Naive thymus-derived CD4-positive, alpha-beta T cell (primary cell): Measurements from ENCODE around the gene HTT. TPM values are rescaled to one million over a fixed set of nuclear protein-coding genes. Genes with fewer than 3 reads are reported as not detected.
"Not testable (repeated sequence)": the region's sequence is repeated elsewhere in the genome, so short reads cannot be mapped to it uniquely, and the experiment has no call there.

ENCODE experiments used
- ATAC-seq: fragments of 150-1000 bp; cut with Tn5 transposase; 2 replicates; pipeline ENCODE4 v1.10.0; 2021; ENCODE audit warnings: mild to moderate bottlenecking, moderate library complexity
- CTCF ChIA-PET: fragments of 350-600 bp; sonication (Branson Sonifier 250); formaldehyde crosslinking; loops from one replicate; lab custom pipeline; 2021; ENCODE audit warnings: antibody characterized with exemption; lab: Charles Lee
- POLR2A ChIA-PET: fragments of 350-600 bp; sonication (Branson Sonifier 250); formaldehyde crosslinking; loops from one replicate; lab custom pipeline; 2021; ENCODE audit warnings: antibody characterized with exemption, inconsistent platforms; lab: Charles Lee
- DNase-seq, 9 donors: peaks; one replicate each; pipeline versions ENCODE4 v3.0.0 to v3.0.0-alpha.2; 2020 to 2022; ENCODE audit warnings: mixed read lengths in 1 of 9
- H3K27ac ChIP-seq: one replicate; pipeline ENCODE4 v1.7.0; 2013; ENCODE audit warnings: mild to moderate bottlenecking, low read depth, low read length, moderate library complexity
- H3K27me3 ChIP-seq, 2 donors: one replicate each; pipeline ENCODE4 v1.7.0; 2013; ENCODE audit warnings: low read length in 2 of 2, mild to moderate bottlenecking in 2 of 2, moderate library complexity in 2 of 2; ENCODE audit not compliant: control insufficient read depth in 2 of 2, insufficient read depth in 2 of 2
- H3K36me3 ChIP-seq, 3 experiments: 1 replicate in 2 of 3; 2 replicates in 1 of 3; pipeline ENCODE4 v1.7.0; 2013; ENCODE audit warnings: low read length in 3 of 3, mild to moderate bottlenecking in 3 of 3, moderate library complexity in 1 of 3; ENCODE audit not compliant: insufficient read depth in 3 of 3, control insufficient read depth in 2 of 3
- H3K4me1 ChIP-seq, 2 donors: one replicate each; pipeline ENCODE4 v1.7.0; 2013; ENCODE audit warnings: low read length in 2 of 2, mild to moderate bottlenecking in 2 of 2, moderate library complexity in 1 of 2; ENCODE audit not compliant: control insufficient read depth in 2 of 2, insufficient read depth in 2 of 2
- H3K4me3 ChIP-seq: 2 replicates; pipeline ENCODE4 v1.7.0; 2013; ENCODE audit warnings: mild to moderate bottlenecking, low read length
- H3K9me3 ChIP-seq, 3 experiments: 1 replicate in 2 of 3; 2 replicates in 1 of 3; pipeline ENCODE4 v1.7.0; 2013; ENCODE audit warnings: low read length in 3 of 3; ENCODE audit not compliant: control insufficient read depth in 2 of 3
- H3K27ac Mint-ChIP-seq, 9 donors: one replicate each; pipeline ENCODE4 v1.8.0; 2020 to 2022; ENCODE audit warnings: mixed read lengths in 9 of 9, mild to moderate bottlenecking in 8 of 9, moderate library complexity in 5 of 9, inconsistent platforms in 2 of 9
- H3K27me3 Mint-ChIP-seq, 5 donors: one replicate each; pipeline ENCODE4 v1.8.0; 2021 to 2022; ENCODE audit warnings: mixed read lengths in 5 of 5, mild to moderate bottlenecking in 1 of 5
- H3K36me3 Mint-ChIP-seq, 5 donors: one replicate each; pipeline ENCODE4 v1.8.0; 2020 to 2022; ENCODE audit warnings: mixed read lengths in 5 of 5, mild to moderate bottlenecking in 3 of 5, inconsistent platforms in 1 of 5
- H3K4me1 Mint-ChIP-seq, 7 donors: one replicate each; pipeline ENCODE4 v1.8.0; 2020 to 2022; ENCODE audit warnings: mixed read lengths in 7 of 7, mild to moderate bottlenecking in 3 of 7, inconsistent platforms in 1 of 7
- H3K4me3 Mint-ChIP-seq, 10 donors: one replicate each; pipeline ENCODE4 v1.8.0; 2020 to 2022; ENCODE audit warnings: mild to moderate bottlenecking in 10 of 10, mixed read lengths in 10 of 10, moderate library complexity in 6 of 10, inconsistent platforms in 2 of 10
- H3K9me3 Mint-ChIP-seq, 11 donors: one replicate each; pipeline ENCODE4 v1.8.0; 2020 to 2022; ENCODE audit warnings: mixed read lengths in 11 of 11, mild to moderate bottlenecking in 4 of 11, inconsistent platforms in 1 of 11, moderate library complexity in 1 of 11
- intact Hi-C, 2 donors: fragments of 100-400 bp; cut with micrococcal nuclease; formaldehyde crosslinking; loops; one replicate each; pipeline ENCODE4 v1.15.1; 2023
- polyA plus RNA-seq, 2 donors: library from polyadenylated mRNA; unstranded; fragments of 300-500 nt; fragmentation: Illumina TruSeq; gene quantifications; one replicate each; pipeline ENCODE4 v1.2.3, GENCODE V29; 2021
- total RNA-seq, 6 experiments: library from RNA in 5 of 6; stranded (reverse) in 5 of 6; gene quantifications; 1 replicate in 5 of 6; 2 replicates in 1 of 6; pipeline ENCODE4 v1.2.3 and lab custom pipeline; 2021 to 2026

The HTT gene
- total and polyA plus RNA-seq, 7 experiments from 2014 or later, result 2.4 to 115 (median 71.6) TPM

- POLR2A ChIA-PET, result no interaction called here
- H3K27ac ChIP-seq, result no peak overlapping the region
- CTCF ChIA-PET, result no interaction called here
- no peak overlapping the region for H3K27ac Mint-ChIP-seq
- peaks cover 4 to 50% (median 23%) of the 10 kb centered on the region in 5 donors for H3K36me3 Mint-ChIP-seq
- H3K9me3 Mint-ChIP-seq, result no peaks in the 10 kb centered on the region
- H3K27me3 Mint-ChIP-seq, result no peaks in the 10 kb centered on the region
- intact Hi-C loops, result loop anchor here (1.0 kb wide), 2 partner anchors 30 to 89 kb away; no protein-coding TSS in a partner anchor
- no peak for ATAC-seq
- H3K4me1 ChIP-seq, result no peaks in the 10 kb centered on the region
- H3K4me1 Mint-ChIP-seq, result peaks cover 0 to under 1% (median 0%) of the 10 kb centered on the region in 7 donors
- H3K9me3 ChIP-seq, result no peaks in the 10 kb centered on the region
- H3K27me3 ChIP-seq, result no peaks in the 10 kb centered on the region
- peak in 2 of 9 donors; percentile 4 to 11 for DNase-seq
- peaks cover 22 to 85% (median 24%) of the 10 kb centered on the region in 3 experiments for H3K36me3 ChIP-seq
- H3K4me3 ChIP-seq, result no peak overlapping the region
- no peak overlapping the region for H3K4me3 Mint-ChIP-seq
Observed at GRCh38 chr4:3136454-3136853, 62.0 kb downstream of the HTT start.

DNA sequence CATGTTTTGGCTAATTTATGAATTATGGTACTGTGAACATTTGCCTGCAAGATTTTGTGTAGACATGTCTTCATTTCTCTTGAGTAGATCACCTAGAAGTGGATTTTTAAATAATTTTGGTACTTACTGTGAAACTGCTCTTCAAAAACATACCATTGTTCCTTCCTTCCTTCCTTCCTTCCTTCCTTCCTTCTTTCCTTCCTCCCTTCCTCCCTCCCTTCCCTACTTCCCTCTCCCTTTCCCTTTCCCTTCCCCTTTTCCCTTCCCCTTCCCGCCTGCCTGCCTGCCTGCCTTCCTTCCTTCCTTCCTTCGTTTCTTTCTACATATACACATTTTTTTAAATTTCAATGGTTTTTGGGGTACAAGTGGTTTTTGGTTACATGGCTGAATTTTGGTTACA is 63.4 kb downstream of the HTT start:
- no peaks in the 10 kb centered on the region for H3K4me1 Mint-ChIP-seq
- no peaks in the 10 kb centered on the region for H3K9me3 Mint-ChIP-seq
- ChIA-PET POLR2A (no interaction called here), CTCF (no interaction called here)
- H3K27ac Mint-ChIP-seq, result peak overlapping the region in 1 of 9 donors; percentile 73
- no peaks in the 10 kb centered on the region for H3K27me3 Mint-ChIP-seq
- H3K9me3 ChIP-seq, result no peaks in the 10 kb centered on the region
- intact Hi-C loops, result no loop called here
- peaks cover 11 to 80% (median 20%) of the 10 kb centered on the region in 3 experiments for H3K36me3 ChIP-seq
- H3K4me3 ChIP-seq, result no peak overlapping the region
- no peaks in the 10 kb centered on the region for H3K4me1 ChIP-seq
- no peak overlapping the region for H3K27ac ChIP-seq
- H3K36me3 Mint-ChIP-seq, result peaks cover 0 to 38% (median 13%) of the 10 kb centered on the region in 5 donors
- no peak for DNase-seq
- H3K27me3 ChIP-seq, result no peaks in the 10 kb centered on the region
- H3K4me3 Mint-ChIP-seq, result no peak overlapping the region
- no peak for ATAC-seq

DNA sequence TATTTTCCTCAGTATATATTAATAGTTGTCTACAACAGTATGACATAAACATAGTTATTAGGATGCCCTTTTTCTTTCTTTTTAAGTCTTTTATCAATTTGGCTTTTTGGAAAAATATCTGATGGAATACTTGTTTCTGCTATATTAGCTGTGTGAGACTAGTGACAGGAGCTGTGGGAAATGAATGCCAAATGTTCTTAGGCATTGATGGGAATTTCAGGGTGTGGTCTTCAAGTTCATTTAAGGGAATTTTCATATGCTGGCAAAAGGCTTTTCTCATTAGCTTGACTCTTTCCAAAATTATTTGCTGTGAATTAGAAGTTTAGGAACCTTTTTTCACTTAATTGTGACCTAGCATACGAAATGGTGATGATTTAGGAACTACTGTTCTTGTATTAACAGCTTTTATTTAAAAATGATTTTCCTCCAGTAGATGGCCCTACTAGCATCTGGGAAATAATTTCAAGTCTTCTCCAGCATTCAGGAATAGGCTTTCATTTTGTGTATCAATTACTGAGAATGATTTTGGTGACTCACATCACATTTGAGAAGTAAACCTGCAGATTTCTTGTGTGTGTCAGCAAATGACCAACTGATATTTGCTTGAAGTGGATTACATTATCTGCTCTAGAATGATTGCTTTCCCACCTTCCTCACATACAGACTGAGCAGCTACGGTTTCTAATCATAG is 70.9 kb downstream of the HTT start:
- Mint-ChIP-seq H3K4me1 (peaks cover 0 to 2% (median 0%) of the 10 kb centered on the region in 7 donors), H3K27me3 (no peaks in the 10 kb centered on the region), H3K9me3 (no peaks in the 10 kb centered on the region), H3K4me3 (no peak overlapping the region), H3K27ac (no peak overlapping the region), H3K36me3 (peaks cover 16 to 57% (median 33%) of the 10 kb centered on the region in 5 donors)
- DNase-seq (no peak), ATAC-seq (no peak)
- POLR2A ChIA-PET, result no interaction called here
- Histone ChIP-seq H3K4me3 (no peak overlapping the region), H3K9me3 (no peaks in the 10 kb centered on the region), H3K27ac (no peak overlapping the region), H3K27me3 (no peaks in the 10 kb centered on the region), H3K36me3 (peaks cover 0 to 70% (median 26%) of the 10 kb centered on the region in 3 experiments), H3K4me1 (no peaks in the 10 kb centered on the region)
- CTCF ChIA-PET, result interaction anchor here (0.6 to 0.7 kb wide), 2 partner anchors 128 to 281 kb away, joined by 4 to 5 read pairs; no protein-coding TSS in a partner anchor
- intact Hi-C loops, result no loop called here

DNA sequence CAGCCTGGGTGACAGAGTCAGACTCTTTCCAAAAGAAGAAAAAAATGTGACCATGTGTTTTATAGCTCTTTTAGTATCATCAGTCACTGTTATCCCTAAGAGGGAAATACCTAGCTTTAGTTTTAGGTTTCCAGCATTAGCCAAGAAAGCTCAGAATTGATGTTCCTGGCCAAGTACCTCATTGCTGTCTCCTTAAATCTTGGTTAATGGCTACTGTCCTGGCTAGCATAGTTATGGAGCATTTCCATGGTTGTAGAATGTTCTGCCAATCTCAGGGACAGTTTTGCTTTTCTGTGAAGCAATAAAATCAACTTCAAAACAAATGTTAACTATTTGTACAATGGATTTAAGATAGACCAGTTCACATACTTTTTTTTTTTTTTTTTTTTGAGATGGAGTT is 74.4 kb downstream of the HTT start:
- peaks cover 0 to 76% (median 21%) of the 10 kb centered on the region in 3 experiments for H3K36me3 ChIP-seq
- ChIA-PET POLR2A (no interaction called here), CTCF (no interaction called here)
- peaks cover 23 to 67% (median 40%) of the 10 kb centered on the region in 5 donors for H3K36me3 Mint-ChIP-seq
- H3K27me3 Mint-ChIP-seq, result no peaks in the 10 kb centered on the region
- H3K4me3 Mint-ChIP-seq, result no peak overlapping the region
- no peak overlapping the region for H3K27ac ChIP-seq
- no peaks in the 10 kb centered on the region for H3K9me3 ChIP-seq
- no peaks in the 10 kb centered on the region for H3K27me3 ChIP-seq
- intact Hi-C loops, result no loop called here
- H3K4me1 ChIP-seq, result no peaks in the 10 kb centered on the region
- H3K4me3 ChIP-seq, result no peak overlapping the region
- H3K27ac Mint-ChIP-seq, result no peak overlapping the region
- no peak for ATAC-seq
- H3K9me3 Mint-ChIP-seq, result peaks cover 0 to 2% (median 0%) of the 10 kb centered on the region in 11 donors
- no peak for DNase-seq
- peaks cover 0 to 5% (median 0%) of the 10 kb centered on the region in 7 donors for H3K4me1 Mint-ChIP-seq

- H3K4me3 ChIP-seq, ATAC-seq, H3K4me3 Mint-ChIP-seq, H3K4me1 ChIP-seq, POLR2A ChIA-PET, H3K4me1 Mint-ChIP-seq, H3K9me3 Mint-ChIP-seq, H3K27me3 ChIP-seq, H3K9me3 ChIP-seq, H3K27ac ChIP-seq, DNase-seq, intact Hi-C loops, H3K27me3 Mint-ChIP-seq: not testable (repeated sequence)
- CTCF ChIA-PET, result interaction anchor here (0.6 kb wide), 1 partner anchor 595 kb away, joined by 3 read pairs; no protein-coding TSS in a partner anchor
- peaks cover 29 to 63% (median 44%) of the 10 kb centered on the region in 5 donors for H3K36me3 Mint-ChIP-seq
- H3K27ac Mint-ChIP-seq, result peak overlapping the region in 2 of 9 donors; percentile 29 to 76
- H3K36me3 ChIP-seq, result peaks cover 6 to 79% (median 20%) of the 10 kb centered on the region in 3 experiments
Observed at GRCh38 chr4:3151238-3151637, 76.8 kb downstream of the HTT start.

GRCh38 chr4:3157366-3157765 is 82.9 kb downstream of the HTT start:
- Histone ChIP-seq H3K9me3 (no peaks in the 10 kb centered on the region), H3K4me1 (no peaks in the 10 kb centered on the region), H3K36me3 (peaks cover 14 to 76% (median 15%) of the 10 kb centered on the region in 3 experiments), H3K27me3 (no peaks in the 10 kb centered on the region), H3K4me3 (no peak overlapping the region), H3K27ac (no peak overlapping the region)
- H3K27ac Mint-ChIP-seq, result peak overlapping the region in 1 of 9 donors; percentile 71
- H3K36me3 Mint-ChIP-seq, result peaks cover 35 to 72% (median 57%) of the 10 kb centered on the region in 5 donors
- POLR2A ChIA-PET, result no interaction called here
- H3K27me3 Mint-ChIP-seq, result no peaks in the 10 kb centered on the region
- ATAC-seq (no peak), DNase-seq (no peak)
- H3K9me3 Mint-ChIP-seq, result peaks cover 0 to 15% (median 6%) of the 10 kb centered on the region in 11 donors
- H3K4me1 Mint-ChIP-seq, result peaks cover 0 to 8% (median 0%) of the 10 kb centered on the region in 7 donors
- CTCF ChIA-PET, result no interaction called here
- intact Hi-C loops, result no loop called here
- H3K4me3 Mint-ChIP-seq, result no peak overlapping the region
